DND-41 (cell line): ENCODE measurements around the gene E2F4.

ENCODE experiments used
- ATAC-seq: fragments of 200-7000 bp; cut with Tn5 transposase; 3 replicates; pipeline ENCODE4 v1.9.1; 2021; ENCODE audit warnings: low read depth; ENCODE audit not compliant: insufficient read depth
- DNase-seq: peaks from one replicate; pipeline ENCODE4 v3.0.0-alpha.2; 2020
- H2AFZ ChIP-seq: 2 replicates; pipeline ENCODE4 v1.6.0; 2012; ENCODE audit warnings: low read depth, low read length
- H3K27ac ChIP-seq: 2 replicates; pipeline ENCODE4 v1.5.1; 2012; ENCODE audit warnings: low read length, inconsistent platforms
- H3K27me3 ChIP-seq: fragments of 200-600 bp; sonication (generic); 2 replicates; pipeline ENCODE4 v1.6.0; 2012; ENCODE audit warnings: low read length, mild to moderate bottlenecking, inconsistent platforms; ENCODE audit not compliant: insufficient read depth, poor library complexity
- H3K36me3 ChIP-seq: 2 replicates; pipeline ENCODE4 v1.5.1; 2012; ENCODE audit warnings: low read length, inconsistent platforms; ENCODE audit not compliant: insufficient read depth
- H3K4me1 ChIP-seq: 2 replicates; pipeline ENCODE4 v1.5.1; 2012; ENCODE audit warnings: mild to moderate bottlenecking, low read length; ENCODE audit not compliant: insufficient read depth
- H3K4me2 ChIP-seq: 2 replicates; pipeline ENCODE4 v1.6.0; 2012; ENCODE audit warnings: mild to moderate bottlenecking, moderate library complexity, low read length, inconsistent platforms; ENCODE audit not compliant: insufficient read depth
- H3K4me3 ChIP-seq, 2 experiments: fragments of 200-600 bp in 1 of 2; shearing (Covaris generic) in 1 of 2; 2 replicates each; pipeline ENCODE4 v1.5.1; 2012 to 2016; ENCODE audit warnings: inconsistent platforms in 2 of 2, low read length in 2 of 2, mild to moderate bottlenecking in 2 of 2, low read depth in 1 of 2, moderate library complexity in 1 of 2
- H3K79me2 ChIP-seq: 2 replicates; pipeline ENCODE4 v1.6.0; 2012; ENCODE audit warnings: low read length, inconsistent platforms; ENCODE audit not compliant: insufficient read depth
- H3K9ac ChIP-seq: 2 replicates; pipeline ENCODE4 v1.6.0; 2012; ENCODE audit warnings: low read depth, mild to moderate bottlenecking, inconsistent platforms, low read length, moderate library complexity
- H3K9me3 ChIP-seq: 2 replicates; pipeline ENCODE4 v1.5.1; 2012; ENCODE audit warnings: low read length, moderate library complexity, mild to moderate bottlenecking, inconsistent platforms; ENCODE audit not compliant: insufficient read depth, severe bottlenecking
- H4K20me1 ChIP-seq: 2 replicates; pipeline ENCODE4 v1.6.0; 2012; ENCODE audit warnings: low read length; ENCODE audit not compliant: insufficient read depth
- CTCF ChIP-seq: IDR thresholded peaks from 2 replicates; pipeline ENCODE4 v1.5.1; 2012; ENCODE audit warnings: borderline replicate concordance, low read length, moderate library complexity, mild to moderate bottlenecking; ENCODE audit not compliant: poor library complexity, severe bottlenecking; ENCODE audit errors: extremely low read depth
- EZH2 ChIP-seq: IDR thresholded peaks from 3 replicates; pipeline ENCODE4 v1.6.1; 2012; ENCODE audit warnings: borderline replicate concordance, low read depth, mild to moderate bottlenecking, moderate library complexity, low read length, inconsistent platforms; ENCODE audit not compliant: severe bottlenecking

The E2F4 gene

GRCh38 chr16:67169642-67170167 lies 22.2 kb upstream of the E2F4 start:
- TF ChIP-seq CTCF (peak; percentile 49), EZH2 (no peak)
- peak overlapping the region in 1 of 2 experiments; percentile 50; a peak in 2 of 4 replicates for H3K4me3 ChIP-seq
- peak; percentile 23; the same call in 2 of the 3 replicates for ATAC-seq
- no peaks in the 10 kb centered on the region for H3K79me2 ChIP-seq
- peak overlapping the region; percentile 63 for H3K4me2 ChIP-seq
- H3K4me1 ChIP-seq = peaks cover 29% of the 10 kb centered on the region
- DNase-seq = peak; percentile 49
- no peak overlapping the region for H3K27ac ChIP-seq
- peaks cover 10% of the 10 kb centered on the region for H4K20me1 ChIP-seq
- H3K9ac ChIP-seq = peak overlapping the region; percentile 45
- H3K27me3 ChIP-seq = peaks cover 3% of the 10 kb centered on the region
- H3K9me3 ChIP-seq = no peaks in the 10 kb centered on the region
- H2AFZ ChIP-seq = peak overlapping the region; percentile 40
- H3K36me3 ChIP-seq = no peaks in the 10 kb centered on the region

DNA sequence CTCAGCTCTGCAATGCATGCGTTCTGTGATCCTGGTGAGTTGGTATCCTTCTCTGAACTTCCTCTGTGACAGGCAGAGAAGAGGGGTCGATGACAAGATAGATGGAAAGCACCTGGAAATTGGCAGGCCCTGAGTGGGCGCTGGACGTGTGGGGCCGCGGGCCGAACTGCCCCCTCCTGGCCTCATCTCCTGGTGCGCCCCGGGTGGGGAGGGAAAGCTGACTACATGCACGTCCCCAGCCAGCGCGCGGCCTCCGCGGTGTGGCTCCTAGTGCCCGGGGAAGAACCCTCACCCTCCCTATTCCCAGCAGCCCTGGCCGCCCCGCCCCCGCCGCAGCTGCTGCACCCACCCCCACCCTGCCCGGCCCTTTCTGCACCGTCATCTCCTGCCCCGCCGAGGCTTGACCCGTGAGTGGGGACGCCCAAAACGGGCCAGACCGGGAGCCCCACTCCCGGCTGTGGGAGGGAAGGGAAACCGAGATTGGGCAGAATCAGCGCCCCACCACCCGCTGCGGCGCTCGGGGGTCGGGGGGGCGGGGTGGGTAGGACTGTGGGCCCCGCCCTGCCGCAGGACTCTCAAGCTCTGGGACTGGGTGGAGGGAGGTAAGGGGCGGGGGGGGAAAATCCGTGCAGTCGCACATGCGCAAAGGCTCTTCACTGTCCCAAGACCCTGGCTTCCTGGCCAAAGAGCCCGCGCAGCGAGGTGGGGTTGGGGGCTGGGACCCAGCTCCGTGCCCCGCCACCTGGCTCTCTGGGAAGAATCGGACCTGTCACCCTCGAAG lies 21.6 kb upstream of the E2F4 start, which contains the start of gene NOL3:
Gene NOL3 (plus strand): TSS at position 371 of the 781 bp plus-strand sequence.
- Histone ChIP-seq H3K9me3 (no peaks in the 10 kb centered on the region), H3K79me2 (no peaks in the 10 kb centered on the region), H3K4me2 (peak within 1 kb of the TSS; percentile 63), H3K4me3 (peak within 1 kb of the TSS in 1 of 2 experiments; percentile 50; a peak in 2 of 4 replicates), H2AFZ (peak within 1 kb of the TSS; percentile 40), H3K27me3 (peaks cover 3% of the 10 kb centered on the region), H3K36me3 (no peaks in the 10 kb centered on the region), H3K9ac (peak within 1 kb of the TSS; percentile 45), H4K20me1 (peaks cover 10% of the 10 kb centered on the region), H3K27ac (no peak within 1 kb of the TSS), H3K4me1 (peaks cover 31% of the 10 kb centered on the region)
- peak; percentile 66 for DNase-seq
- peak; percentile 66 for ATAC-seq
- no peak for TF ChIP-seq EZH2
- no peak for TF ChIP-seq CTCF

GRCh38 chr16:67170949-67171649 lies 20.9 kb upstream of the E2F4 start:
- Histone ChIP-seq H3K79me2 (no peaks in the 10 kb centered on the region), H3K36me3 (no peaks in the 10 kb centered on the region), H3K9me3 (no peaks in the 10 kb centered on the region), H3K4me2 (peak overlapping the region; percentile 63; the same call in 1 of the 2 replicates), H3K4me1 (peaks cover 31% of the 10 kb centered on the region), H3K27ac (no peak overlapping the region), H3K27me3 (peaks cover 3% of the 10 kb centered on the region), H2AFZ (no peak overlapping the region), H4K20me1 (peaks cover 10% of the 10 kb centered on the region), H3K4me3 (no peak overlapping the region), H3K9ac (no peak overlapping the region)
- DNase-seq = no peak
- 0 out of 3 replicates have a peak, but pooled peaks have one; percentile 2 for ATAC-seq
- TF ChIP-seq EZH2 = no peak
- TF ChIP-seq CTCF = no peak
